SU-DHL-6 (cell line): ENCODE results near the gene POU2F3.

ENCODE experiments used
- CTCF ChIP-seq: fragments of 200-600 bp; sonication (generic); IDR thresholded peaks from one replicate; pipeline ENCODE4 v1.5.1; 2017; ENCODE audit warnings: antibody characterized with exemption, mild to moderate bottlenecking, low read length, moderate library complexity; ENCODE audit not compliant: insufficient read depth, poor library complexity, severe bottlenecking
- EZH2phosphoT487 ChIP-seq: fragments of 200-600 bp; sonication (generic), shearing (Covaris generic); conservative IDR thresholded peaks from 2 replicates; pipeline ENCODE4 v1.6.1; 2018; ENCODE audit warnings: mild to moderate bottlenecking, antibody characterized with exemption, low read length, moderate library complexity, mixed read lengths

GRCh38 chr11:120343429-120343828 is 103.5 kb downstream of the POU2F3 start:
- TF ChIP-seq CTCF, result no peak
- no peak for TF ChIP-seq EZH2phosphoT487
